Fibroblast of lung (primary cell): ENCODE measurements around the gene ZNF584.

Experiments
- CTCF ChIP-seq, 2 donors: IDR thresholded peaks in 1 of 2; conservative IDR thresholded peaks in 1 of 2; 1 replicate in 1 of 2; 2 replicates in 1 of 2; pipeline ENCODE4 v1.5.1; 2011 to 2012; ENCODE audit warnings: low read length in 2 of 2, control low read depth in 1 of 2, inconsistent platforms in 1 of 2, low read depth in 1 of 2, mild to moderate bottlenecking in 1 of 2
- EZH2 ChIP-seq: IDR thresholded peaks from 2 replicates; pipeline ENCODE4 v1.5.1; 2012; ENCODE audit warnings: low read length, control low read depth, mild to moderate bottlenecking; ENCODE audit errors: missing control alignments

GRCh38 chr19:58388175-58388526 is 20.3 kb upstream of the ZNF584 start:
- TF ChIP-seq CTCF (conservative IDR thresholded peaks at IDR 0.05 in 1 of 2, IDR thresholded peaks at IDR 0.05 in 1 of 2; ENCODE audit: low read depth in 1 of 2, low read length in 2 of 2) (no peak), EZH2 (no peak)
